Measurements from ENCODE around the gene PRKRA.

DNA sequence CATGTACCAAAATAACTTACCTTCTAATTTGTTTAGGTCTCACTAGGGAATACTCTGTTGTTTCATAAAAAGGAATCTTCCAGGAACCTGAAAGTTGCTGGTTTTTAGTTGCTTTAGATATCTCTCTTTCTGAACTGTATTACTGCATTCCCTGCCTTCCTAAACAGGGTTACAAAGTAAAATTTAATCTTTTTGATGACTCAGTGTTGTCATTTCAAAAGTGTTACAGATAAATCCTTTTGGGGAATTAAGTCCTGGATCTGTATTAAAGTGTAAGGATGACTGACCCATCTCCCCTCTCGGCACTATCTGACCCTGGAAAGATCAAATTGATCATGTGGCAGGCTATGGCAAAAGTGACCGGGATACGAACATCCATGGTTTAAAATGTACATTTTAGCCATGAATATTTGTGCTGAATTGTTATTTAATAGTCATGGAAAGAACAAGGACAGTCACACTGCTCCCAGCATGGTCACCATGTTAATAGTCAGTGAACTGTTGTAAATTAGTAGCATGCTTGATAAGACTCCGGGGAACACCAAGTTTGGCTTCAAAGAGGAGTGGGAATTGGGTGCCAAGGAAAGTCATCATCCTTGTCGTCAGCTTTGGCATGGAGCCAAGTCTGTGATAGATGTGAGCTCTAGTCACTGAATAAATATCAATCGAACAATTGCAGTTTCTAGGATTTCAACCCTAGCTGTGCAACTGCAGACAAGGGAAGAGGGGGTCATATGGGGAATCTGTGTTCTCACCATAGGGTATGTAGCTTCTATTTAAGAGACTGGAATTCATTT lies 33.5 kb upstream of the PRKRA start:
- no peak for TF ChIP-seq CTCF (IDR thresholded peaks at IDR 0.05)
- TF ChIP-seq POLR2AphosphoS5 (IDR thresholded peaks at IDR 0.05), result no peak
- no peak for TF ChIP-seq POLR2A (IDR thresholded peaks at IDR 0.05)
